ENCODE results near the gene MYOT. TPM values are rescaled to one million over a fixed set of nuclear protein-coding genes. Genes with fewer than 3 reads are reported as not detected.

The MYOT gene
- total and polyA plus RNA-seq, 2 of the 4 experiments (the other 2 are of a cell fraction) = not detected

DNA sequence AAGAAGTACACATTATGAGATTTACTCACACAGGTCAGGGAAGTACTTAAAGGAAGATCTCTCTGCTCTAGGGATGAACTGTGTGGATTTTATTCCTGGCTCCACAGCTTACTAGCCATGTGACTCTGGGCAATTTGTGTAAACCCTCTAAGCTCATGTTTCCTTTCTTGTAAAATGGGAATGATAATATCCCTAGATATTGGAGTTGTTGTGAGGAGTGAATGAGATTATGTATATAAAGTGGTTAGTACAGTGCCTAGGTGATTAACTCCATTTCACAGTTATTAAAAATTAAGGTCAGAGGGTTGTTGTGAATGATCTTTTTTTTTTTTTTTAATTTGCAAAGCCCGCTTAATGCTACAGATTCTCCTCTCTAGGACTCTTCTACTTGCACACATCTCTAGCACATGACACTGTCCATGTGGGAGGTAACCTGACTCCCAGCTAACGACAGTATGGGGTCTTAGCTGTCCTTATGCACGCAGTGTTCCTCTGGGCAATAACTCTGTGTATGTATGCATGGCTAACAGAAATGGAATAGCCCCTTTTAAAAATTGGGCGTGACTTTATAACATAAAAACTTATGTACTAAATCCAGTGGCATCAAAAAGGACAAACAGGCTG, 23.9 kb upstream of the MYOT start:
- no peak overlapping the region for H2AFZ ChIP-seq (replicated peaks; ENCODE audit: low read length, poor library complexity)
- ATAC-seq (ENCODE audit: low read depth) = no peak
- H2AK9ac ChIP-seq (replicated peaks; ENCODE audit: low read depth, low read length, poor library complexity) = no peak overlapping the region
- H2AK5ac ChIP-seq (ENCODE audit: low read depth, low read length) = no peak overlapping the region
- no peaks in the 10 kb centered on the region for H3K9me1 ChIP-seq (ENCODE audit: insufficient read depth, low read length)
- H3K9ac ChIP-seq (ENCODE audit: low read depth, low read length) = no peak overlapping the region
- no peak overlapping the region for H3K23ac ChIP-seq (ENCODE audit: low read depth, low read length)
- H3K14ac ChIP-seq (replicated peaks; ENCODE audit: low read depth, low read length) = no peak overlapping the region
- no CpG with 5 or more reads among the region's 4 CpGs for WGBS, 2 experiments (ENCODE audit: extremely low coverage in 2 of 2, insufficient read length in 1 of 2)
- no peaks in the 10 kb centered on the region for H3K79me1 ChIP-seq (ENCODE audit: low read depth in 1 of 2, low read length in 2 of 2)
- H2BK20ac ChIP-seq (ENCODE audit: low read depth, low read length) = no peak overlapping the region
- H2BK5ac ChIP-seq (ENCODE audit: low read depth, low read length, poor library complexity, severe bottlenecking) = no peak overlapping the region
- ChIA-PET CTCF (interaction anchor here (0.7 kb wide), 1 partner anchor 59 kb away, joined by 3 read pairs; no protein-coding TSS in a partner anchor), POLR2A (ENCODE audit: unreplicated experiment) (no interaction called here)
- intact Hi-C loops (cut with micrococcal nuclease) = no loop called here
- no peak overlapping the region for H3K18ac ChIP-seq (ENCODE audit: low read depth, low read length)
- H2BK15ac ChIP-seq (ENCODE audit: low read depth, low read length) = no peak overlapping the region
- no peaks in the 10 kb centered on the region for H4K20me1 ChIP-seq (ENCODE audit: insufficient read depth, low read length)
- H3K27ac ChIP-seq (ENCODE audit: insufficient read depth, low read length) = no peak overlapping the region
- in situ Hi-C loops (cut with MboI; ENCODE audit: low sequenced_read_pairs) = no loop called here
- H3K56ac ChIP-seq (ENCODE audit: extremely low read depth, insufficient read depth, low read length) = no peak overlapping the region
- H3K9me3 ChIP-seq (ENCODE audit: control insufficient read depth, insufficient read depth, low read length) = no peaks in the 10 kb centered on the region
- dilution Hi-C loops (cut with HindIII; ENCODE audit: low sequenced_read_pairs, unreplicated experiment) = no loop called here
- H3K36me3 ChIP-seq (ENCODE audit: control insufficient read depth, insufficient read depth, low read length) = no peaks in the 10 kb centered on the region
- no peak overlapping the region for H3K4ac ChIP-seq (ENCODE audit: low read depth, low read length)
- H3K4me2 ChIP-seq (ENCODE audit: low read depth, low read length) = no peak overlapping the region
- H3K4me3 ChIP-seq (ENCODE audit: insufficient read depth, low read depth, low read length) = no peak overlapping the region
- no peaks in the 10 kb centered on the region; the same call in 1 of the 2 replicates for H3K27me3 ChIP-seq (ENCODE audit: control insufficient read depth, insufficient read depth, low read length)
- no peak overlapping the region for H2BK120ac ChIP-seq (ENCODE audit: low read depth, low read length)
- no peak for DNase-seq
- H4K5ac ChIP-seq (ENCODE audit: low read depth, low read length) = no peak overlapping the region
- TF ChIP-seq POLR2A (IDR thresholded peaks at IDR 0.05; ENCODE audit: low read depth, low read length) (no peak), RAD21 (IDR thresholded peaks at IDR 0.05; ENCODE audit: low read length) (no peak), NFE2L2 (IDR thresholded peaks at IDR 0.05; ENCODE audit: low read depth, low read length) (no peak), CHD1 (IDR thresholded peaks at IDR 0.05; ENCODE audit: low read depth, low read length) (no peak), MAFK (IDR thresholded peaks at IDR 0.05; ENCODE audit: low read depth, low read length) (no peak), CEBPB (IDR thresholded peaks at IDR 0.05; ENCODE audit: low read depth, low read length) (no peak), FOS (IDR thresholded peaks at IDR 0.05; ENCODE audit: low read depth, low read length) (no peak)
- H4K91ac ChIP-seq (ENCODE audit: insufficient read depth, low read depth, low read length) = no peak overlapping the region
- BruUV-seq (replicated peaks) = no TSS peak
- H4K8ac ChIP-seq (ENCODE audit: low read depth in 2 of 2, low read length in 2 of 2) = no peak overlapping the region
- no peaks in the 10 kb centered on the region for H3K4me1 ChIP-seq (ENCODE audit: control insufficient read depth, insufficient read depth, low read length)
